Activated CD4-positive, alpha-beta memory T cell treated with anti-CD3 and anti-CD28 coated beads for 36 hours (primary cell): ENCODE measurements around the gene SLC5A1. TPM values are rescaled to one million over a fixed set of nuclear protein-coding genes. Genes with fewer than 3 reads are reported as not detected.
"Not testable (repeated sequence)": the region's sequence is repeated elsewhere in the genome, so short reads cannot be mapped to it uniquely, and the experiment has no call there.

Source experiments
- CTCF ChIA-PET: fragments of 350-600 bp; sonication (Branson Sonifier 250); formaldehyde crosslinking; loops from one replicate; lab custom pipeline; 2021; ENCODE audit warnings: antibody characterized with exemption, inconsistent platforms; lab: Charles Lee
- POLR2A ChIA-PET: fragments of 350-600 bp; sonication (Branson Sonifier 250); formaldehyde crosslinking; loops from one replicate; lab custom pipeline; 2021; ENCODE audit warnings: antibody characterized with exemption; lab: Charles Lee
- DNase-seq: peaks from one replicate; pipeline ENCODE4 v3.0.0-alpha.2; 2020
- H3K27ac Mint-ChIP-seq: one replicate; pipeline ENCODE4 v1.8.0; 2021; ENCODE audit warnings: mixed read lengths
- H3K27me3 Mint-ChIP-seq: one replicate; pipeline ENCODE4 v1.8.0; 2021; ENCODE audit warnings: mixed read lengths
- H3K36me3 Mint-ChIP-seq: one replicate; pipeline ENCODE4 v1.8.0; 2021; ENCODE audit warnings: mixed read lengths
- H3K4me1 Mint-ChIP-seq: one replicate; pipeline ENCODE4 v1.8.0; 2021; ENCODE audit warnings: low read depth, mixed read lengths
- H3K4me3 Mint-ChIP-seq: one replicate; pipeline ENCODE4 v1.8.0; 2021; ENCODE audit warnings: mild to moderate bottlenecking, mixed read lengths
- H3K9me3 Mint-ChIP-seq: one replicate; pipeline ENCODE4 v1.8.0; 2021; ENCODE audit warnings: mixed read lengths
- intact Hi-C: fragments of 100-400 bp; cut with micrococcal nuclease; formaldehyde crosslinking; loops from one replicate; pipeline ENCODE4 v1.15.1; 2023
- total RNA-seq, 2 experiments: library from RNA; stranded (reverse); gene quantifications; one replicate each; pipeline ENCODE4 v1.2.3, GENCODE V29; 2021

The SLC5A1 gene
- total RNA-seq, 2 experiments from 2014 or later = not detected

- H3K4me1 Mint-ChIP-seq = peaks cover 22% of the 10 kb centered on the region
- H3K4me3 Mint-ChIP-seq, H3K27me3 Mint-ChIP-seq, POLR2A ChIA-PET, H3K27ac Mint-ChIP-seq, DNase-seq, H3K9me3 Mint-ChIP-seq, H3K36me3 Mint-ChIP-seq, CTCF ChIA-PET: not testable (repeated sequence)
- intact Hi-C loops = loop anchor here (5.0 kb wide), 1 partner anchor 472 kb away; the partner anchor contains the start of gene PISD
Observed at GRCh38 chr22:32134796-32135195, 91.7 kb downstream of the SLC5A1 start.

GRCh38 chr22:32135958-32136357, 92.9 kb downstream of the SLC5A1 start:
- intact Hi-C loops = loop anchor here (5.0 kb wide), 1 partner anchor 474 kb away; the partner anchor contains the start of gene PISD
- H3K27me3 Mint-ChIP-seq, H3K27ac Mint-ChIP-seq, DNase-seq, H3K4me3 Mint-ChIP-seq, H3K9me3 Mint-ChIP-seq, H3K36me3 Mint-ChIP-seq, CTCF ChIA-PET: not testable (repeated sequence)
- POLR2A ChIA-PET = interaction anchor here (1.1 kb wide), 1 partner anchor 339 kb away, joined by 3 read pairs; the partner anchor contains the start of gene FBXO7
- H3K4me1 Mint-ChIP-seq = peaks cover 26% of the 10 kb centered on the region

GRCh38 chr22:32136881-32137280, 93.8 kb downstream of the SLC5A1 start:
- CTCF ChIA-PET, H3K36me3 Mint-ChIP-seq, POLR2A ChIA-PET, H3K27me3 Mint-ChIP-seq, DNase-seq, H3K9me3 Mint-ChIP-seq, H3K4me3 Mint-ChIP-seq: not testable (repeated sequence)
- Mint-ChIP-seq H3K4me1 (peaks cover 35% of the 10 kb centered on the region), H3K27ac (peak overlapping the region; percentile 81)
- intact Hi-C loops = loop anchor here (5.0 kb wide), 1 partner anchor 475 kb away; the partner anchor contains the start of gene PISD

DNA sequence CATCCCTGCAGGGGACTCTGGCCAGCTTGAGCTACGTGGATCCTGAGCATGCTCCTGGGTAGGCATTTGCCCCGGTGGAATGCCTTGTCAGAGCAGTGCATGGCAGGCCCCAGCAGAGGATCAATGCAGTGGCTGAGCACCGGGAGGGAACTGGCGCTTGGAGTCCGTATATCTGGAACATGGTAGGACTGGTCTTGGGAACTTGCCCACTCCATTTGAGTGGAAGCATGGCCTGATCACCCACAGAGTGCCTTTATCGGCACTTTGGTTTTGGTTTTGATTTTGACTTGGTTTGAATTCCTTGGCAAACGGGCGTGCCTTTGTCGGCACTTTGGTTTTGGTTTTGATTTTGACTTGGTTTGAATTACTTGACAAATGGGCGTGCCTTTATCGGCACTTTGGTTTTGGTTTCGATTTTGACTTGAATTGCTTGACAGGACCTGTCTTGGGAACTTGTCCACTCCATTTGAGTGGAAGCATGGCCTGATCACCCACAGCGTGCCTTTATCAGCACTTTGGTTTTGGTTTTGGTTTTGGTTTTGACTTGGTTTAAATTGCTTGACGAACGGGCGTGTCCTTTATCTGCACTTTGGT, 94.8 kb downstream of the SLC5A1 start:
- H3K4me3 Mint-ChIP-seq = peak overlapping the region; percentile 80
- H3K27me3 Mint-ChIP-seq, CTCF ChIA-PET, H3K36me3 Mint-ChIP-seq, POLR2A ChIA-PET, H3K9me3 Mint-ChIP-seq: not testable (repeated sequence)
- peaks cover 45% of the 10 kb centered on the region for H3K4me1 Mint-ChIP-seq
- intact Hi-C loops = loop anchor here (5.0 kb wide), 1 partner anchor 476 kb away; the partner anchor contains the start of gene PISD
- peak overlapping the region; percentile 81 for H3K27ac Mint-ChIP-seq
- peak; percentile 76 for DNase-seq

GRCh38 chr22:32138576-32138975, 95.5 kb downstream of the SLC5A1 start:
- intact Hi-C loops = loop anchor here (5.0 kb wide), 1 partner anchor 476 kb away; the partner anchor contains the start of gene PISD
- DNase-seq, POLR2A ChIA-PET, H3K36me3 Mint-ChIP-seq, H3K27me3 Mint-ChIP-seq, H3K9me3 Mint-ChIP-seq, CTCF ChIA-PET: not testable (repeated sequence)
- peak overlapping the region; percentile 80 for H3K4me3 Mint-ChIP-seq
- H3K27ac Mint-ChIP-seq = peak overlapping the region; percentile 81
- H3K4me1 Mint-ChIP-seq = peaks cover 52% of the 10 kb centered on the region

- H3K27me3 Mint-ChIP-seq, H3K36me3 Mint-ChIP-seq, H3K4me3 Mint-ChIP-seq, H3K9me3 Mint-ChIP-seq, H3K27ac Mint-ChIP-seq, POLR2A ChIA-PET: not testable (repeated sequence)
- peaks cover 67% of the 10 kb centered on the region for H3K4me1 Mint-ChIP-seq
- CTCF ChIA-PET = interaction anchor here (1.1 to 2.3 kb wide), 2 partner anchors 125 to 126 kb away, joined by 4 to 12 read pairs; no protein-coding TSS in a partner anchor
- intact Hi-C loops = loop anchor here (5.0 kb wide), 1 partner anchor 127 kb away; no protein-coding TSS in a partner anchor
- DNase-seq = peak; percentile 48
Observed at GRCh38 chr22:32140688-32141087, 97.6 kb downstream of the SLC5A1 start.

- Mint-ChIP-seq H3K27me3 (no peaks in the 10 kb centered on the region), H3K27ac (peak overlapping the region; percentile 92), H3K9me3 (peaks cover 9% of the 10 kb centered on the region), H3K4me1 (peaks cover 54% of the 10 kb centered on the region), H3K36me3 (no peaks in the 10 kb centered on the region), H3K4me3 (peak overlapping the region; percentile 14)
- ChIA-PET POLR2A (no interaction called here), CTCF (interaction anchor here (1.2 to 2.3 kb wide), 3 partner anchors 60 to 331 kb away, joined by 3 to 12 read pairs (median 4); no protein-coding TSS in a partner anchor)
- intact Hi-C loops = loop anchor here (1.0 to 5.0 kb wide), 4 partner anchors 64 to 332 kb away; partner anchors contain the start of gene FBXO7
- peak; percentile 39 for DNase-seq
Observed at GRCh38 chr22:32142600-32142999, 99.5 kb downstream of the SLC5A1 start.

GRCh38 chr22:32144496-32145274, 101.6 kb downstream of the SLC5A1 start:
- no peaks in the 10 kb centered on the region for H3K27me3 Mint-ChIP-seq
- DNase-seq = peak; percentile 26
- peaks cover 10% of the 10 kb centered on the region for H3K9me3 Mint-ChIP-seq
- intact Hi-C loops = loop anchor here (5.0 kb wide), 1 partner anchor 123 kb away; no protein-coding TSS in a partner anchor
- ChIA-PET POLR2A (no interaction called here), CTCF (no interaction called here)
- no peak overlapping the region for H3K4me3 Mint-ChIP-seq
- peaks cover 46% of the 10 kb centered on the region for H3K4me1 Mint-ChIP-seq
- H3K36me3 Mint-ChIP-seq = no peaks in the 10 kb centered on the region
- H3K27ac Mint-ChIP-seq = peak overlapping the region; percentile 92

DNA sequence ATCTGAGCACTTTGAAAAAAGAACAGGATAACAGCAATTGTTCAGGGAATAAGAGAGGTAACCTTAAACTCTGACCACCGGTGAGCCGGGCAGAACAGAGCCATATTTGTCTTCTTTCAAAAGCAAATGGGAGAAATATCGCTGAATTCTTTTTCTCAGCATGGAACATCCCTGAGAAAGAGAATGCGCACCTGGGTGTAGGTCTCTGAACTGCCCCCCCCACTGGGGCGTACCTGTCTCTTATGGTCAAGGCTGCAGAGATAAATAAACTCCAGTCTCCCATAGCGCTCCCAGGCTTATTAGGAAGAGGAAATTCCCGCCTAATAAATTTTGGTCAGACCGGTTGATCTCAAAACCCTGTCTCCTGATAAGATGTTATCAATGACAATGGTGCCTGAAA, 104.1 kb downstream of the SLC5A1 start:
- H3K4me3 Mint-ChIP-seq, CTCF ChIA-PET, H3K27me3 Mint-ChIP-seq, H3K36me3 Mint-ChIP-seq, intact Hi-C loops, DNase-seq, H3K9me3 Mint-ChIP-seq, H3K27ac Mint-ChIP-seq, POLR2A ChIA-PET: not testable (repeated sequence)
- H3K4me1 Mint-ChIP-seq = peaks cover 38% of the 10 kb centered on the region

DNA sequence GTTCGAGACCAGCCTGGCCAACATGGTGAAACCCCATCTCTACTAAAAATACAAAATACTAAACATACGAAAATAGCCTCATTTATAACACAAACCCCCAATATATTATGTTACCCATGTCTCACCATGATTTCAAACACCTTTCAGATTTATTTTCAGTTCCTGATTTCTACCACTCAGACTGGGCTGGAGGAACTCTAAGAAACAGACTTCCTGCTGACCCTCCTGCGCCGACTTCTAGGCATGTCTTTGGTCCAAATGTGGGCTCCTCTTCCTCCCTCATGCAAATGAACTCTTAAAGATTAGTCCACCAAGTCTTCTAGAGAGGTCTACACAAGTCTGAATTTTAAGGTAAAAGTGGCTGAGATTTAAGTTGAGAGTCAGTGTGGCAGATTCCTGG, 105.3 kb downstream of the SLC5A1 start:
- H3K4me3 Mint-ChIP-seq, DNase-seq, H3K36me3 Mint-ChIP-seq, POLR2A ChIA-PET, H3K27me3 Mint-ChIP-seq, CTCF ChIA-PET, intact Hi-C loops, H3K27ac Mint-ChIP-seq, H3K9me3 Mint-ChIP-seq: not testable (repeated sequence)
- peaks cover 35% of the 10 kb centered on the region for H3K4me1 Mint-ChIP-seq

DNA sequence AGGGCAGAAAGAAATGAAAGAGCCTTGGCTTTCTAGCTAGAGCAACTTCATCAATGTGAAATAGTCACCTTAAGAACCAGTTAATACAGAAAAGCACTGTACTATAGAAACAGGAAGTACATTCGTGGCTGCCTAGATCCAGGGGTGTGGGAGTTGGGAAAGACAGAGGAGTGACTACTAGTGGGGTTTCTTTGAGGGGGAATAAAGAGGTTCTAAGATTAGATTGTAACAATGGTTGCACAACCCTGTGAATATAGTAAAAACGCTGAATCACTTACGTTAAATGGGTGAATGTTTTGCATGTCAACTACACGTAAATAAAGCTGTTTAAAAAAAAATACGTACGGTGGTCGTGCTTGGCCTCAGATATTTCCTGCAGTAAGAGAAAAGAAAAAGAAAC, 107.6 kb downstream of the SLC5A1 start:
- CTCF ChIA-PET, POLR2A ChIA-PET, intact Hi-C loops, H3K4me3 Mint-ChIP-seq, DNase-seq, H3K27me3 Mint-ChIP-seq, H3K36me3 Mint-ChIP-seq, H3K9me3 Mint-ChIP-seq, H3K27ac Mint-ChIP-seq: not testable (repeated sequence)
- peaks cover 18% of the 10 kb centered on the region for H3K4me1 Mint-ChIP-seq

DNA sequence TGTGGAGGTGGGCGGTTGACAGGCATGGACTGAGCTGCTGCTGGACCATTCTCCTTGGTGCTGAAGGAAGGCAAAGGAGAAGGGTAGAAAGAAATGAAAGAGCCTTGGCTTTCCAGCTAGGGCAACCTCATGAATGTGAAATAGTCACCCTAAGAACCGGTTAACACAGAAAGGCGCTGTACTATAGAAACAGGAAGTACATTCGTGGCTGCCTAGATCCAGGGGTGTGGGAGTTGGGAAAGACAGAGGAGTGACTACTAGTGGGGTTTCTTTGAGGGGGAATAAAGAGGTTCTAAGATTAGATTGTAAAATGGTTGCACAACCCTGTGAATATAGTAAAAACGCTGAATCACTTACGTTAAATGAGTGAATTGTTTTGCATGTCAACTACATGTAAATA, 108.6 kb downstream of the SLC5A1 start:
- intact Hi-C loops, H3K4me3 Mint-ChIP-seq, CTCF ChIA-PET, H3K27ac Mint-ChIP-seq, H3K9me3 Mint-ChIP-seq, POLR2A ChIA-PET, H3K36me3 Mint-ChIP-seq, H3K27me3 Mint-ChIP-seq, DNase-seq: not testable (repeated sequence)
- H3K4me1 Mint-ChIP-seq = peaks cover 18% of the 10 kb centered on the region
